Breast epithelium (tissue), 3 donors: ENCODE measurements around the gene KCNJ6.

Source experiments
- POLR2A ChIP-seq: fragments of 450-650 bp; IDR thresholded peaks from one replicate; pipeline ENCODE4 v1.6.1; 2016; ENCODE audit warnings: antibody characterized with exemption, mild to moderate bottlenecking, moderate library complexity
- TF ChIP-seq, protein P1 (sequence below), 3 donors: fragments of 450-650 bp; IDR thresholded peaks; one replicate each; pipeline ENCODE4 v1.5.1; 2016 to 2017; ENCODE audit warnings: antibody characterized with exemption in 3 of 3, mild to moderate bottlenecking in 3 of 3, moderate library complexity in 3 of 3

DNA sequence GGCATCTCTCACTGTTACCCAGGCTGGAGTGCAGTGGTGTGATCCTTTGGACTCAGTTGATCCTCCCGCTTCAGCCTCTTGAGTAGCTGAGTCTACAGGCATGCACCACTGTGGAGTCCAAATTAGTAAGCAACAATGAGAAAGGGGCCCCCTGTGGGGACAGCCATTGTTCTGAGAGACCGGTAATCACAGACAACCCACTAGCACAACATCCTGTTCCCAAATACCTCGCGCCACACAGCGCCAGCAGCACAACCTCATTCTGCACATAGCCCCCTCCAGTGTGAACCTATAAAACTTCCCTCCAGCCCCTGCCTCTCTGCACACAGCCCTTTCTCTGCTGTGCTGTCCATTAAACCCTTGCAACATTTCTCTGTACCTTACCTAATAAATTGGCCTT is 323.2 kb downstream of the KCNJ6 start:
- TF ChIP-seq, protein P1, sequence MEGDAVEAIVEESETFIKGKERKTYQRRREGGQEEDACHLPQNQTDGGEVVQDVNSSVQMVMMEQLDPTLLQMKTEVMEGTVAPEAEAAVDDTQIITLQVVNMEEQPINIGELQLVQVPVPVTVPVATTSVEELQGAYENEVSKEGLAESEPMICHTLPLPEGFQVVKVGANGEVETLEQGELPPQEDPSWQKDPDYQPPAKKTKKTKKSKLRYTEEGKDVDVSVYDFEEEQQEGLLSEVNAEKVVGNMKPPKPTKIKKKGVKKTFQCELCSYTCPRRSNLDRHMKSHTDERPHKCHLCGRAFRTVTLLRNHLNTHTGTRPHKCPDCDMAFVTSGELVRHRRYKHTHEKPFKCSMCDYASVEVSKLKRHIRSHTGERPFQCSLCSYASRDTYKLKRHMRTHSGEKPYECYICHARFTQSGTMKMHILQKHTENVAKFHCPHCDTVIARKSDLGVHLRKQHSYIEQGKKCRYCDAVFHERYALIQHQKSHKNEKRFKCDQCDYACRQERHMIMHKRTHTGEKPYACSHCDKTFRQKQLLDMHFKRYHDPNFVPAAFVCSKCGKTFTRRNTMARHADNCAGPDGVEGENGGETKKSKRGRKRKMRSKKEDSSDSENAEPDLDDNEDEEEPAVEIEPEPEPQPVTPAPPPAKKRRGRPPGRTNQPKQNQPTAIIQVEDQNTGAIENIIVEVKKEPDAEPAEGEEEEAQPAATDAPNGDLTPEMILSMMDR (IDR thresholded peaks at IDR 0.05): no peak
- TF ChIP-seq POLR2A: no peak
